GM12801 (cell line): ENCODE data around the gene CPAMD8.

Source experiments
- TF ChIP-seq, protein P1 (sequence below): IDR thresholded peaks from one replicate; pipeline ENCODE4 v1.5.1; 2011; ENCODE audit warnings: control low read depth; ENCODE audit not compliant: insufficient read length; ENCODE audit errors: extremely low read depth

CPAMD8 gene

DNA sequence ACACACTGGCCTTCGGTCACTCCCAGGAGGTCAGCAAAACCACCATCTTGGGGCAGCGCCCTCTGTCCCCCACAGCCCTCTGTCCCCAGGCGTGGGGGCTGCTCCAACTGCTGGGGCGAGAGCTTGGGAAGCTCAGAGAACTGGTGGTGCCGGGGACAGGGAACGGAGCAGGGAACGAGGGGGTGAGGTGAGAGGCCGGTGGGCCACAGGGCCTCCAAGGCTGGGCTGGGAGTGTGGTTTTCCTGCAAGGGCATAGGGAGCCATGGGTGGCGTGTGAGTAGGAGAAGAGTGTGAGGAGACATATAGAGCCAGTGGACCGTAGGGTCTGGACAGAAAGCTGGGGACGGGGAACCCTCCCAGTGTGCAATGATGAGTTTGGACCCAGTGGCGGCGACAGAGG is 103.7 kb downstream of the CPAMD8 start:
- TF ChIP-seq, protein P1, sequence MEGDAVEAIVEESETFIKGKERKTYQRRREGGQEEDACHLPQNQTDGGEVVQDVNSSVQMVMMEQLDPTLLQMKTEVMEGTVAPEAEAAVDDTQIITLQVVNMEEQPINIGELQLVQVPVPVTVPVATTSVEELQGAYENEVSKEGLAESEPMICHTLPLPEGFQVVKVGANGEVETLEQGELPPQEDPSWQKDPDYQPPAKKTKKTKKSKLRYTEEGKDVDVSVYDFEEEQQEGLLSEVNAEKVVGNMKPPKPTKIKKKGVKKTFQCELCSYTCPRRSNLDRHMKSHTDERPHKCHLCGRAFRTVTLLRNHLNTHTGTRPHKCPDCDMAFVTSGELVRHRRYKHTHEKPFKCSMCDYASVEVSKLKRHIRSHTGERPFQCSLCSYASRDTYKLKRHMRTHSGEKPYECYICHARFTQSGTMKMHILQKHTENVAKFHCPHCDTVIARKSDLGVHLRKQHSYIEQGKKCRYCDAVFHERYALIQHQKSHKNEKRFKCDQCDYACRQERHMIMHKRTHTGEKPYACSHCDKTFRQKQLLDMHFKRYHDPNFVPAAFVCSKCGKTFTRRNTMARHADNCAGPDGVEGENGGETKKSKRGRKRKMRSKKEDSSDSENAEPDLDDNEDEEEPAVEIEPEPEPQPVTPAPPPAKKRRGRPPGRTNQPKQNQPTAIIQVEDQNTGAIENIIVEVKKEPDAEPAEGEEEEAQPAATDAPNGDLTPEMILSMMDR: no peak

DNA sequence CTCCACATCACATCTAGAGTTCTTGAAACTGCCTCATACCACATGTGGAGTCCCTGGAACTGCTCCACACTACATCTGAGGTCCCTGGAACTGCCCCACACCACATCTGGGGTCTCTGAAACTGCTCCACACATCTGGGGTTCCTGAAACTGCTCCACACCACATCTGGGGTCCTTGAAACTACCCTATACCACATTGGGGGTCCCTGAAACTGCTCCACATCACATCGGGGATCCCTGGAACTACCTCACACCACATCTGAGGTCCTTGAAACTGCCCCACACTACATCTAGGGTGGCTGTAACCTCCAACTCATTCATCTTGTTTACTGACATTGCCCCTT is 104.0 kb downstream of the CPAMD8 start:
- TF ChIP-seq, protein P1: no peak

DNA sequence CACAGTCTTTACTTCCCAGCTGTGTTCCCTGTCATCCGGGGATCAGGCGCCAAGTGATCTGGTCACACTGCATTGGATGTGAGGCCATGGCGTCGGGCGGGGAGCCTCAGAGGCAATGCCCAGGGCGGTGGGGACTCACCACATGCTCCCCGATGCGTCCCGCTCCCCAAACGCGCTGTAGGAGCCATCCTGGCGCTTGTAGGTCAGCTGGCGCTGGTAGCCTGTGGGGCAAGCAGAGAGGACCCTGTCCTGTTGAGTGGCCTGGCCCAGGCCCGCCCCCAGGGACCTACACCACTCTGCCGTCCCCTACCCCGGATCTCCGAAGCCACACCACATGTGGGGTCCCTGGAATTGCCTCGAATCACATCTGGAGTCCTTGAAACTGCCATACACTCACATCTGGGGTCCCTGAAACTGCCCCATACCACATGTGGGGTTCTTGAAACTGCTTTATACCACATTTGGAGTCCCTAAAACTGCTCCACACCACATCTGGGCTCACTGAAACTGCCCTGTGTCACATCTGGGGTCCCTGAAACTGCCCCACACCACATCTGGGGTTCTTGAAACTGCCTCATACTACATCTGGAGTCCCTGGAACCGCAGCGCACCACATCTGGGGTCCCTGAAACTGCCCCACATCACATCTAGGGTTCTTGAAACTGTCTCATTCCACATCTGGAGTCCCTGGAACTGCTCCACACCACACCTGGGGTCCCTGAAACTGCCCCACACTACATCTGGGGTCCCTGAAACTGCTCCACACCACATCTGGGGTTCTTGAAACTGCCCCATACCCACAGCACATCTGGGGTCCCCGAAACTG is 104.6 kb downstream of the CPAMD8 start:
- TF ChIP-seq, protein P1: no peak

DNA sequence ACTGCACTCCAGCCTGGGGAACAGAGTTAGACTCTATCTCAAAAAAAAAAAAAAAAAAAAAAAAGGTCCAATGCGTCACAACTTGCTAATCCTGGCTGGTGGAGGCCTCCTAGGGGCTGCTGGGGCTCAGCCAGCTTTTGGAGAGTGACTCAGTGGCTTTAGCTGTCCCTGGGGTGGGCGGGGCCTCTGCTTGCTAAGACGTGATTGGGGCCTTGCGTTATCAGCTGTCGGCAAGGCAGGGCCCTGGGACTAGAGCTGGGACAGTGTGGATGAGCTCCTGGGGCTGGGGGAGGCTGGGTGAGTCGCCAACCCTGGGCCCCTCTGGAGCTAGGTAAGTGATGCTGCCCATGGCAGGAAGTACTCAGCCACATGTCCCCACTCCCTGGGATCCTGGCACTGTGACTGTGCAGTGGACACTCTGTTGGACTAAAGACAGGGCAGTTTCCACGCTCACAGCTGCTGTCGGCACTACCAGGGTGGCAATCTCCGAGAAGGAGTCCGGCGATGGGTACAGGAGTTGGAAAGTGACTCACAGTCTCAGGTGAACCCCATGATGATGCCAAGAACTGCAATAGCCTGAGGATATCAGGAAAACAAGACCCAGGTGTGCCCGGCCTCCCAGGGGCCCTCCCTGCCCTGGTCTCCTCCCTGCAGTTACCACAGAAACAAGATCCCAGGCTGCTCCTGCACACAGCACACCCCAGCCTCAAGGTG is 105.6 kb downstream of the CPAMD8 start:
- TF ChIP-seq, protein P1: no peak

DNA sequence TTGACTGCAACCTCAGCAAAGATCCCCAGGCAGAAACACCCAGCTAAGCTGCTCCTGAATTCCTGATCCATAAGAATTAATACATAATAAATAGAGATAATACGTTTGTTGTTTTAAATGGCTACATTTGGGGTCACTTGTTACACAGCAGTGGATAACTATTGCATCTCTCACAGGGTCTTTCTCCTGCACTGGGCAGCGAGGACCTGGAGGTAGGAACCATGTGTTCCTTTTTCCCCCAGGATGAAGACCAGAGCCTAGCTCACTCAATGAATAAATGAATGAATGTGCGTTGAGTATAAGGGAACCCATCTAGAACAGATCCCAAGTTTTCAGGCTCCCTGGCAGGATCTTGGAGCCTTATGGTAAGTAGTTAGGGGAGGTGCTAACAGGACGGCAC is 107.1 kb downstream of the CPAMD8 start:
- TF ChIP-seq, protein P1: no peak

DNA sequence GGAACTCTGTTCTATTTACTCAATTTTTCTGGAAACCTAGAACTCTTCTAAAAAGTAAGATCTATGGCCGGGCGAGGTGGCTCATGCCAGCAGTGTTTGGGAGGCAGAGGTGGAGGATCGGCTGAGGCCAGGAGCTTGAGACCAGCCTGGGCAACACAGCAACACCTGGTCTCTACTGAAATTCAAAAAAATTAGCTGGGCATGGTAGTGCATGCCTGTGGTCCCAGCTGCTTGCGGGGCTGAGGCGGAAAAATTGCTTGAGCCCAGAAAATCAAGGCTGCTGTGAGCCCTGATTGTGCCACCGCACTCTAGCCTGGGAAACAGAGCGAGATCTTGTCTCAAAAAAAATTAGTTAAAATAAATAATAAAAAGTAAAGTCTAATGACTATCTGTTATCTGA is 109.2 kb downstream of the CPAMD8 start:
- TF ChIP-seq, protein P1: no peak

DNA sequence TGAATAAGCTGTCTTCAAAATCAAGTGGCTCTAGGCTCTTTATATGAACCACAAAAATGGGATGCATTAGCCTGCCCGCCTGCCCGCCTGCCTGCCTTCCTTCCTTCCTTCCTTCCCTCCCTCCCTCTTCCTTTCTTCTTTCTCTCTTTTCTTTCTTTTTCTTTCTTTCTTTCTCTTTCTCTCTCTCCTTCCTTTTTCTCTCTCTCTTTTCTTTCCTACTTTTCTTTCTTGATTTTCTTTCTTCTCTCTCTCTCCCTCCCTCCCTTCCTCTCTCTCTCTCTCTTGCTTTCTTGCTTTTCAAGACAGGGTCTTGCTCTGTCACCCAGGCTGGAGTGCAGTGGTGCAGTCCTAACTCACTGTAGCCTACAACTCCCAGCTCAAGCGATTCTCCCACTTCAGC is 110.9 kb downstream of the CPAMD8 start:
- TF ChIP-seq, protein P1: no peak
